ENCODE data around the gene CYFIP1. TPM values are rescaled to one million over a fixed set of nuclear protein-coding genes. Genes with fewer than 3 reads are reported as not detected.

CYFIP1 gene
- polyA plus RNA-seq, 3 donors, result 47.1 to 85.5 (median 63.8) TPM

DNA sequence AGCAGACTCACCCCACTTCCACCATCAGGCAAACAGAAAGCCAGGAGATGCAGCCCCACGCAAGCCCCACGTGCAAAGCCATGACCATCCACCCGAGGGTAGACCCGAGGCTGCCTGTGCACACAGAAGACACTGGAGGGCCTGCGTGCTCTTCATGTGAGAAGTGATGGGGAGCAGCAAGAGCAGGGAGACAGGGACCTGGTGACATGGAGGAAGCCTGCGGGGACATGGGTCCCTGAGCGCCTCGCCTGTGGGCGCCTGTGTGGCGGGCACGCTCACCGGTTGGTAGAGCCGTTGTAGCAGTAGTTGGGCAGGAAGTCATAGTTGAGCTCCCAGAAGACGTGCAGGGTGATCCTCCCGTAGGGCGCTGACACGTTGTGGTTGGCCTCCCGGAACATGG, 76.7 kb downstream of the CYFIP1 start:
- Histone ChIP-seq H3K79me2 (ENCODE audit: insufficient read depth, low read length) (no peaks in the 10 kb centered on the region), H3K36me3 (replicated peaks in 1 of 2; ENCODE audit: control insufficient read depth in 1 of 2, insufficient read depth in 2 of 2, low read length in 2 of 2) (peaks cover 66 to 92% of the 10 kb centered on the region in 2 donors), H4K20me1 (ENCODE audit: insufficient read depth, low read length) (peaks cover 4% of the 10 kb centered on the region), H3K9ac (ENCODE audit: insufficient read depth, low read length, poor library complexity, severe bottlenecking) (no peak overlapping the region), H3K4me2 (replicated peaks; ENCODE audit: extremely low read depth, low read length, poor library complexity, severe bottlenecking) (no peak overlapping the region), H3K27ac (ENCODE audit: low read depth in 1 of 2, low read length in 2 of 2) (no peak overlapping the region), H3K9me3 (replicated peaks in 1 of 2; ENCODE audit: control insufficient read depth in 1 of 2, insufficient read depth in 1 of 2, low read length in 2 of 2) (no peaks in the 10 kb centered on the region), H3K4me1 (ENCODE audit: control insufficient read depth in 1 of 2, insufficient read depth in 2 of 2, low read length in 2 of 2) (no peaks in the 10 kb centered on the region), H3K27me3 (ENCODE audit: control insufficient read depth in 2 of 2, insufficient read depth in 2 of 2, low read length in 2 of 2) (no peaks in the 10 kb centered on the region), H3K4me3 (replicated peaks in 1 of 3; ENCODE audit: low read depth in 2 of 3, low read length in 3 of 3) (no peak overlapping the region), H2AFZ (ENCODE audit: insufficient read depth, low read depth, low read length, poor library complexity, severe bottlenecking) (no peak overlapping the region)
- no peak for DNase-seq
- intact Hi-C loops (cut with micrococcal nuclease), result no loop called here
- Mint-ChIP-seq H3K27me3 (ENCODE audit: low read depth in 3 of 3) (peaks cover 0 to 4% (median 0%) of the 10 kb centered on the region in 3 donors), H3K36me3 (peaks cover 69 to 97% of the 10 kb centered on the region in 2 donors), H3K4me1 (no peaks in the 10 kb centered on the region), H3K4me3 (no peak overlapping the region), H3K9me3 (peaks cover 0 to 12% (median 2%) of the 10 kb centered on the region in 7 donors), H3K27ac (no peak overlapping the region)
- no peak for TF ChIP-seq CTCF (IDR thresholded peaks at IDR 0.05)
- WGBS (ENCODE audit: insufficient coverage), result 95% methylated on average over 15 of the region's 18 CpGs

GRCh38 chr15:22902981-22903380, 77.2 kb downstream of the CYFIP1 start:
- intact Hi-C loops (cut with micrococcal nuclease), result no loop called here
- Histone ChIP-seq H3K79me2 (ENCODE audit: insufficient read depth, low read length) (no peaks in the 10 kb centered on the region), H3K9me3 (replicated peaks in 1 of 2; ENCODE audit: control insufficient read depth in 1 of 2, insufficient read depth in 1 of 2, low read length in 2 of 2) (no peaks in the 10 kb centered on the region), H2AFZ (ENCODE audit: insufficient read depth, low read depth, low read length, poor library complexity, severe bottlenecking) (no peak overlapping the region), H3K4me1 (ENCODE audit: control insufficient read depth in 1 of 2, insufficient read depth in 2 of 2, low read length in 2 of 2) (no peaks in the 10 kb centered on the region), H3K4me2 (replicated peaks; ENCODE audit: extremely low read depth, low read length, poor library complexity, severe bottlenecking) (no peak overlapping the region), H4K20me1 (ENCODE audit: insufficient read depth, low read length) (peaks cover 4% of the 10 kb centered on the region), H3K4me3 (replicated peaks in 1 of 3; ENCODE audit: low read depth in 2 of 3, low read length in 3 of 3) (no peak overlapping the region), H3K9ac (ENCODE audit: insufficient read depth, low read length, poor library complexity, severe bottlenecking) (no peak overlapping the region), H3K27me3 (ENCODE audit: control insufficient read depth in 2 of 2, insufficient read depth in 2 of 2, low read length in 2 of 2) (no peaks in the 10 kb centered on the region), H3K36me3 (replicated peaks in 1 of 2; ENCODE audit: control insufficient read depth in 1 of 2, insufficient read depth in 2 of 2, low read length in 2 of 2) (peaks cover 64 to 90% of the 10 kb centered on the region in 2 donors), H3K27ac (ENCODE audit: low read depth in 1 of 2, low read length in 2 of 2) (no peak overlapping the region)
- Mint-ChIP-seq H3K4me3 (no peak overlapping the region), H3K36me3 (peaks cover 66 to 95% of the 10 kb centered on the region in 2 donors), H3K27ac (no peak overlapping the region), H3K27me3 (ENCODE audit: low read depth in 3 of 3) (peaks cover 0 to 4% (median 0%) of the 10 kb centered on the region in 3 donors), H3K4me1 (no peaks in the 10 kb centered on the region), H3K9me3 (peaks cover 0 to 12% (median 2%) of the 10 kb centered on the region in 7 donors)
- DNase-seq, result no peak
- 98% methylated on average over 9 of the region's 11 CpGs for WGBS (ENCODE audit: insufficient coverage)
- TF ChIP-seq CTCF (IDR thresholded peaks at IDR 0.05), result no peak
